Stimulated activated CD8-positive, alpha-beta memory T cell treated with anti-CD3 and anti-CD28 coated beads, Interleukin-7, amount 100 ng/mL, for 24 hours (primary cell): ENCODE results near the gene RRP8.

ENCODE experiments used
- DNase-seq: peaks from one replicate; pipeline ENCODE4 v3.0.0-alpha.2; 2020; ENCODE audit warnings: low read depth

The RRP8 gene

GRCh38 chr11:6617315-6617781, 13.9 kb upstream of the RRP8 start:
- no peak for DNase-seq

- DNase-seq, result no peak
These were observed 13.3 kb upstream of the RRP8 start for GRCh38 chr11:6616596-6617250.

- no peak for DNase-seq
These were observed 12.6 kb upstream of the RRP8 start for GRCh38 chr11:6615882-6616585.

- DNase-seq, result no peak
These were observed 11.6 kb upstream of the RRP8 start for GRCh38 chr11:6615046-6615445.

GRCh38 chr11:6614446-6614845, 11.0 kb upstream of the RRP8 start:
- no peak for DNase-seq

- no peak for DNase-seq
These were observed 10.1 kb upstream of the RRP8 start for GRCh38 chr11:6613496-6613895.

- DNase-seq, result peak; percentile 91
These were observed 9.0 kb upstream of the RRP8 start, which contains the start of gene TAF10 for GRCh38 chr11:6612213-6613041. Gene TAF10 (minus strand): TSS chr11:6612216. CDS start chr11:6612189, 27 bp downstream.

GRCh38 chr11:6611963-6612212, 8.5 kb upstream of the RRP8 start:
- no peak for DNase-seq

- DNase-seq, result no peak
These were observed 7.9 kb upstream of the RRP8 start for GRCh38 chr11:6611092-6611962.

GRCh38 chr11:6610591-6610990, 7.2 kb upstream of the RRP8 start:
- no peak for DNase-seq

GRCh38 chr11:6609502-6610015, 6.1 kb upstream of the RRP8 start:
- no peak for DNase-seq

GRCh38 chr11:6608726-6609501, 5.5 kb upstream of the RRP8 start:
- DNase-seq, result no peak

- DNase-seq, result no peak
These were observed 4.6 kb upstream of the RRP8 start for GRCh38 chr11:6608011-6608410.

GRCh38 chr11:6607190-6607795, 3.9 kb upstream of the RRP8 start:
- DNase-seq, result no peak

GRCh38 chr11:6606471-6607189, 3.2 kb upstream of the RRP8 start:
- no peak for DNase-seq

GRCh38 chr11:6604790-6605189, 1.4 kb upstream of the RRP8 start:
- no peak for DNase-seq

- no peak for DNase-seq
These were observed 738 bp upstream of the RRP8 start for GRCh38 chr11:6604081-6604626.

- DNase-seq, result no peak
These were observed 1.1 kb downstream of the RRP8 start for GRCh38 chr11:6602096-6602940.

- no peak for DNase-seq
These were observed 2.4 kb downstream of the RRP8 start for GRCh38 chr11:6601041-6601461.
